Neural cell (in vitro differentiated cells): ENCODE data around the gene UBAP1.

Experiments used
- EP300 ChIP-seq: fragments of 450-650 bp; conservative IDR thresholded peaks from 2 replicates; pipeline ENCODE4 v1.6.1; 2014; ENCODE audit warnings: antibody characterized with exemption, mild to moderate bottlenecking, moderate library complexity; ENCODE audit not compliant: poor library complexity, severe bottlenecking
- EZH2 ChIP-seq: fragments of 200-600, 300-800 bp; shearing (Covaris generic), sonication (generic); IDR thresholded peaks from 2 replicates; pipeline ENCODE4 v1.6.1; 2014; ENCODE audit warnings: antibody characterized with exemption, low read length, borderline replicate concordance, mild to moderate bottlenecking; ENCODE audit not compliant: insufficient read depth, poor library complexity, severe bottlenecking
- POLR2AphosphoS5 ChIP-seq: IDR thresholded peaks from 2 replicates; pipeline ENCODE4 v1.6.1; 2012
- SMC3 ChIP-seq: fragments of 450-650 bp; conservative IDR thresholded peaks from 2 replicates; pipeline ENCODE4 v1.6.1; 2014; ENCODE audit warnings: antibody characterized with exemption, mild to moderate bottlenecking, moderate library complexity; ENCODE audit not compliant: poor library complexity
- TAF1 ChIP-seq: IDR thresholded peaks from 2 replicates; pipeline ENCODE4 v1.6.1; 2012; ENCODE audit warnings: low read depth
- TF ChIP-seq, protein P1 (sequence below): fragments of 450-650 bp; IDR thresholded peaks from 2 replicates; pipeline ENCODE4 v1.5.1; 2014; ENCODE audit warnings: antibody characterized with exemption, mild to moderate bottlenecking, moderate library complexity; ENCODE audit not compliant: poor library complexity, severe bottlenecking
- TF ChIP-seq, protein P2 (sequence below): IDR thresholded peaks from 2 replicates; pipeline ENCODE4 v1.6.1; 2012; ENCODE audit warnings: borderline replicate concordance

GRCh38 chr9:34190996-34191892 lies 12.4 kb downstream of the UBAP1 start:
- TF ChIP-seq, protein P1, sequence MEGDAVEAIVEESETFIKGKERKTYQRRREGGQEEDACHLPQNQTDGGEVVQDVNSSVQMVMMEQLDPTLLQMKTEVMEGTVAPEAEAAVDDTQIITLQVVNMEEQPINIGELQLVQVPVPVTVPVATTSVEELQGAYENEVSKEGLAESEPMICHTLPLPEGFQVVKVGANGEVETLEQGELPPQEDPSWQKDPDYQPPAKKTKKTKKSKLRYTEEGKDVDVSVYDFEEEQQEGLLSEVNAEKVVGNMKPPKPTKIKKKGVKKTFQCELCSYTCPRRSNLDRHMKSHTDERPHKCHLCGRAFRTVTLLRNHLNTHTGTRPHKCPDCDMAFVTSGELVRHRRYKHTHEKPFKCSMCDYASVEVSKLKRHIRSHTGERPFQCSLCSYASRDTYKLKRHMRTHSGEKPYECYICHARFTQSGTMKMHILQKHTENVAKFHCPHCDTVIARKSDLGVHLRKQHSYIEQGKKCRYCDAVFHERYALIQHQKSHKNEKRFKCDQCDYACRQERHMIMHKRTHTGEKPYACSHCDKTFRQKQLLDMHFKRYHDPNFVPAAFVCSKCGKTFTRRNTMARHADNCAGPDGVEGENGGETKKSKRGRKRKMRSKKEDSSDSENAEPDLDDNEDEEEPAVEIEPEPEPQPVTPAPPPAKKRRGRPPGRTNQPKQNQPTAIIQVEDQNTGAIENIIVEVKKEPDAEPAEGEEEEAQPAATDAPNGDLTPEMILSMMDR, result peak; percentile 30
- TF ChIP-seq POLR2AphosphoS5, result no peak
- no peak for TF ChIP-seq EP300
- TF ChIP-seq TAF1, result no peak
- TF ChIP-seq SMC3, result no peak
- TF ChIP-seq, protein P2, sequence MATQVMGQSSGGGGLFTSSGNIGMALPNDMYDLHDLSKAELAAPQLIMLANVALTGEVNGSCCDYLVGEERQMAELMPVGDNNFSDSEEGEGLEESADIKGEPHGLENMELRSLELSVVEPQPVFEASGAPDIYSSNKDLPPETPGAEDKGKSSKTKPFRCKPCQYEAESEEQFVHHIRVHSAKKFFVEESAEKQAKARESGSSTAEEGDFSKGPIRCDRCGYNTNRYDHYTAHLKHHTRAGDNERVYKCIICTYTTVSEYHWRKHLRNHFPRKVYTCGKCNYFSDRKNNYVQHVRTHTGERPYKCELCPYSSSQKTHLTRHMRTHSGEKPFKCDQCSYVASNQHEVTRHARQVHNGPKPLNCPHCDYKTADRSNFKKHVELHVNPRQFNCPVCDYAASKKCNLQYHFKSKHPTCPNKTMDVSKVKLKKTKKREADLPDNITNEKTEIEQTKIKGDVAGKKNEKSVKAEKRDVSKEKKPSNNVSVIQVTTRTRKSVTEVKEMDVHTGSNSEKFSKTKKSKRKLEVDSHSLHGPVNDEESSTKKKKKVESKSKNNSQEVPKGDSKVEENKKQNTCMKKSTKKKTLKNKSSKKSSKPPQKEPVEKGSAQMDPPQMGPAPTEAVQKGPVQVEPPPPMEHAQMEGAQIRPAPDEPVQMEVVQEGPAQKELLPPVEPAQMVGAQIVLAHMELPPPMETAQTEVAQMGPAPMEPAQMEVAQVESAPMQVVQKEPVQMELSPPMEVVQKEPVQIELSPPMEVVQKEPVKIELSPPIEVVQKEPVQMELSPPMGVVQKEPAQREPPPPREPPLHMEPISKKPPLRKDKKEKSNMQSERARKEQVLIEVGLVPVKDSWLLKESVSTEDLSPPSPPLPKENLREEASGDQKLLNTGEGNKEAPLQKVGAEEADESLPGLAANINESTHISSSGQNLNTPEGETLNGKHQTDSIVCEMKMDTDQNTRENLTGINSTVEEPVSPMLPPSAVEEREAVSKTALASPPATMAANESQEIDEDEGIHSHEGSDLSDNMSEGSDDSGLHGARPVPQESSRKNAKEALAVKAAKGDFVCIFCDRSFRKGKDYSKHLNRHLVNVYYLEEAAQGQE, result no peak
- TF ChIP-seq EZH2, result no peak
